ENCODE data around the gene GMPS. TPM values are rescaled to one million over a fixed set of nuclear protein-coding genes. Genes with fewer than 3 reads are reported as not detected.
"Not testable (repeated sequence)": the region's sequence is repeated elsewhere in the genome, so short reads cannot be mapped to it uniquely, and the experiment has no call there.

GMPS gene
- total RNA-seq = 41.9 and 52.2 TPM in 2 replicates

- H3K4me3 ChIP-seq (ENCODE audit: low read depth, low read length) = peak within 1 kb of the TSS; percentile 92
- peak; percentile 39 for TF ChIP-seq CTCF (IDR thresholded peaks at IDR 0.05; ENCODE audit: insufficient read depth, low read depth, low read length)
- DNase-seq (ENCODE audit: low read depth) = peak; percentile 93
Observed at GRCh38 chr3:155870133-155870944, at the start of gene GMPS. Gene GMPS (plus strand): TSS chr3:155870650. CDS start chr3:155870871, 221 bp downstream.

DNA sequence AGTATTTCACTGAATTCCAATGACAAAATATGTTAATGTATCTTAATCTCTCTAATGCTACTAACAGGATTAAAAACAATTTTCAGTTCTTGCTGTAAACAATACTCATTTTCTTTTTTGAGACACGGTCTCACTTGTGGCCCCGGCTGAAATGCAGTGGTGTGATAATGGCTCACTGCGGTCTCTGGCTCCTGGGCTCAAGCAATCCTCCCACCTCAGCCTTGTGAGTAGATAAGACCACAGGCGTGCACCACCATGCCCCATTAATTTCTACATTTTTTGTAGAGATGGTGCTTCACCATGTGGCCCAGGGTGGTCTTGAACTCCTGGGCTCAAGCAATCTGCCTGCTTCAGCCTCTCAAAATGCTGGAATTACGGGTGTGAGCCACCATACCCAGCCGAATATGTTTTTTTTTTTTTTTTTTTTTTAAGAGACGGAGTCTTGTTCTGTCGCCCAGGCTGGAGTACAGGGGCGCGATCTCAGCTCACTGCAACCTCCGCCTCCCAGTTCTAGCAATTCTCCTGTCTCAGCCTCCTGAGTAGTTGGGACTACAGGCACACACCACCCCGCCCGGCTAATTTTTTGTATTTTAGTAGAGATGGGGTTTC lies 41.9 kb upstream of the GMPS start:
- DNase-seq (ENCODE audit: low read depth); H3K4me3 ChIP-seq (ENCODE audit: low read depth, low read length): not testable (repeated sequence)

DNA sequence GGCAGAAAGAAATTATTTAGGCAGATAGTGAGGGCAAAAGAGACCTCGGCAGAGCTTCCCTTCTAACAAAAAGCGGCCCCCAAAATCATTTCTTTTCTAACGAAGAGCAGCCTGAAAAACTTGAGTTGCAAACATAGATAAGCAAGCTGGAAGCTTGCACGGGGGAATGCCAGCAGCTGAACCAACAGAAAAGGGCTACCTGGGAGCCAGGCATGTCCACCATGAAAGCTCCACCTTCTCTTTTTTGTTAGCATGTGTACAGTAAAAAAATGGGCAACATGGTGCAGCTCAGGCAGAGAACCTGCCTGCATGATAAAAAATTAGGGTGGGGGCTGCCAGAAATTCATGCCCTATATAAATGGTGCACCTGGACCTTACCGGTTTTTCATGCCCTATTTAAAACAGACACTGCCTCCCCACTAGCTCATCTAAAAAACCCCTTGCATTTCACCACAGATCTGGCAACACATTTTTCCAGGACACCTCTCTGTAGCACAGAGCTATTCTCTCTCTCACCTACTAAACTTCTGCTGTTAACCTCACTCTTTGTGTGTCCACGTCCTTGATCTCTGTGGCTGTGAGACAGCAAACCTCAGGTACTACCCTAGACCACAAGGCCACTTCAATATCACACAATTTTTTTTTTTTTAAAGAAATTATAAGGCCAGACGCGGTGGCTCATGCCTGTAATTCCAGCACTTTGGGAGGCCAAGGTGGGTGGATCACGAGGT lies 34.9 kb upstream of the GMPS start:
- H3K4me3 ChIP-seq (ENCODE audit: low read depth, low read length) = no peak overlapping the region
- no peak for DNase-seq (ENCODE audit: low read depth)
- TF ChIP-seq CTCF (IDR thresholded peaks at IDR 0.05; ENCODE audit: insufficient read depth, low read depth, low read length) = no peak

GRCh38 chr3:155843569-155843968 lies 26.9 kb upstream of the GMPS start:
- H3K4me3 ChIP-seq (ENCODE audit: low read depth, low read length) = no peak overlapping the region
- TF ChIP-seq CTCF (IDR thresholded peaks at IDR 0.05; ENCODE audit: insufficient read depth, low read depth, low read length) = no peak
- no peak for DNase-seq (ENCODE audit: low read depth)

GRCh38 chr3:155846119-155846518 lies 24.3 kb upstream of the GMPS start:
- DNase-seq (ENCODE audit: low read depth) = peak; percentile 8
- no peak for TF ChIP-seq CTCF (IDR thresholded peaks at IDR 0.05; ENCODE audit: insufficient read depth, low read depth, low read length)
- no peak overlapping the region for H3K4me3 ChIP-seq (ENCODE audit: low read depth, low read length)

DNA sequence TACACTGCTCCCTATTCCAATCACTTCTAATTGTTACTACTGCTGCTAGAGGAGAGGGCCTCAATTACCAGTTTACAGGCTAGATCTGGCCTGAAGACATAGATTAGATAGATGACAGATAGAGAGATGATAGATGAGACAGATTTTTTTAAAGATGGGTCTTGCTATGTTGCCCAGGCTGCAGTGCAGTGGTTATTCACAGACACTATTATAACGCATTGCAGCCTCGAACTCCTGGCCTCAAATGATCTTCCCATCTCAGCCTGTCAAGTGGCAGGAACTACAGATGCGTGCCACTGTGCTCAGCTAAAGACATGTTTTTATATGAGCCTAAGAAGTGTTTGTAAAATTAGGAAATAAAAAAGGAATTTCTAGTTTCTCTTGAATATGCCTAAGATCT lies 22.5 kb upstream of the GMPS start:
- DNase-seq (ENCODE audit: low read depth) = no peak
- no peak overlapping the region for H3K4me3 ChIP-seq (ENCODE audit: low read depth, low read length)

DNA sequence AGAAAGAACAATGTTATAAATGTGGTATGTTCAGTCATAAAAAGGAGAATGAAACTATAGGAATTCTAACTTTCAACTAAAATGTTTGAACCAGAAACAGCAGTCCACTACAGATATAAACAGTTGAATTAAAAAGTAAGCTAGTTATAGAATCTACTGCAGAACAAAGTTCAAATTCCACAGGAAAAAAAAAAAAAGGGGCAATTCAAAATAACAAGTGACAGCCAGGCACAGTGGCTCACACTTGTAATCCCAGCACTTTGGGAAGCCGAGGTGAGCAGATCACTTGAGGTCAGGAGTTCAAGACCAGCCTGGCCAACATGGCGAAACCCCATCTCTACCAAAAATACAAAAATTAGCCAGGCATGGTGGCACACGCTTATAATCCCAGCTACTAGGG lies 21.0 kb upstream of the GMPS start:
- not testable (repeated sequence) for H3K4me3 ChIP-seq (ENCODE audit: low read depth, low read length)

More for the DNA sequence above, 22.5 kb upstream of the GMPS start:
- TF ChIP-seq CTCF (IDR thresholded peaks at IDR 0.05; ENCODE audit: insufficient read depth, low read depth, low read length) = no peak

More for the DNA sequence above, 21.0 kb upstream of the GMPS start:
- DNase-seq (ENCODE audit: low read depth) = not testable (repeated sequence)

All from fibroblast of villous mesenchyme (primary cell).